Stimulated activated CD8-positive, alpha-beta memory T cell treated with anti-CD3 and anti-CD28 coated beads, Interleukin-4, amount 100 ng/mL, for 24 hours (primary cell): ENCODE measurements around the gene C20orf204.

ENCODE experiments used
- DNase-seq: peaks from one replicate; pipeline ENCODE4 v3.0.0-alpha.2; 2020; ENCODE audit warnings: low read depth

Gene C20orf204

GRCh38 chr20:64027981-64028685 lies 7.8 kb upstream of the C20orf204 start:
- DNase-seq = no peak

DNA sequence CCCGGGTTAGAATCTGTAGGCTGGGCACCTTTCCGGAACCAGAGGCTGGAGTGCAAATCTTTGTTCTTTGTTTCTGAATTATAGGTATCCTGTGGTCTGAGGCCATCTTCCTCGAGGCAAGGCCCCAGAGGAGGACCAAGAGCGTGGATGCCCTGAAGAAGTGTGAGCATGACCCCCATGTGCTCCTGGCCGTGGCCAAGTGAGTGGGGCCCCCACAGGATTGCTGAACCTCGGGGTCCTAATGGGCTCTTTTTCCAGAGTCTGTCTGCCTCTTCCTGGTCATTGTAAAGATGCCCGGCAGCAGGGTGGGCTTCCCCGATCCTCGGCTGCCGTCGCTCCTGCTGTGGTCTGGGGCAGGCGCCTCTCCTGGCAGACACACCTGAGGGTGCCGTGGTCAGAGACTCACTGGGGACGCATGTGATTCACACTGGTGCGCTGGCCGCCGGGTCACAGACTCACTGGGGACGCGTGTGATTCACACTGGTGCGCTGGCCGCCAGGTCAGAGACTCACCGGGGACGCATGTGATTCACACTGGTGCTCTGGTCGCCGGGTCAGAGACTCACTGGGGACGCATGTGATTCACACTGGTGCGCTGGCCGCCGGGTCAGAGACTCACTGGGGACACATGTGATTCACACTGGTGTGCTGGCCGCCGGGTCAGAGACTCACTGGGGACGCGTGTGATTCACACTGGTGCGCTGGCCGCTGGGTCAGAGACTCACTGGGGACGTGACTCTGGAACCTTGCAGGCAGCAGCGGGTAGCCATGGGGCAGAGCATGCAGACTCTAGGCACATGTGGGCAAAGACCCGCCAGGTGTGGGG lies 6.5 kb upstream of the C20orf204 start:
- no peak for DNase-seq

DNA sequence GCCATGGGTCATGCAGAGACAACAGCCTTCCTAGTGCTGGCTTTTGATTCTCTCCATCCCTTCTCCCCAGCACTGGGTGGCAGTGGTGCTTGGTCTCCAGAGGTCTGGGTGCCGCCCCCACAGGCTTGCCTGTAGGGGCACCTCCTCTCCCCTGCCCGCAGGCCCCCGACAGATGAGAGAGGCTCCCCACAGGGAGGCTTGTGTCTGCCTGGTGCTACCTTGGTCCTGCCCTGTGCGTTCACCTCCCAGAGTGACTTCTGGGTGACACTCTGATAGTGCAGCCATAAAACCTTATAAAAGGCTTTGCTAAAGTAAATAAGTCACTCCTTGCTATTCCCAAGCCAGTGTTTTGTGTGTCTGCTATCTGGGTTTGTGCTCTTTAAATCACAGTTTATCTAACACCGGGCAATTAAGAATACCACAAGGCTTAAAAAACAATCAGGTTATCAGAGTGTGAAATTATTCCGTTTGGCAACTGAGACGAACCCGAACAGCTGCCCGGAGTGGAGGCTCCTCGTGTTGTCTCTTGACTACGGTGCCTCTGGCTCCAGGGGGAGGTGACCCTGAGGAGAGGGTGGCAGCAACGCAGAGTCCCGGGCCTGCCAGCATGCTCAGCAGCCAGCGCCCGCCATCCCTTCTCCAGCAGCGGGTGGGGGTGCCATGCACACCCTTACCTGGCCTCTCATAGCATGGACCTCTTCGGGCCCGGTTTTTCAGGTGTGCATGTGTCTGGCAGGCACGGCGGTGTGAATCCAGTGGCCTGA lies 5.4 kb upstream of the C20orf204 start:
- DNase-seq = no peak

DNA sequence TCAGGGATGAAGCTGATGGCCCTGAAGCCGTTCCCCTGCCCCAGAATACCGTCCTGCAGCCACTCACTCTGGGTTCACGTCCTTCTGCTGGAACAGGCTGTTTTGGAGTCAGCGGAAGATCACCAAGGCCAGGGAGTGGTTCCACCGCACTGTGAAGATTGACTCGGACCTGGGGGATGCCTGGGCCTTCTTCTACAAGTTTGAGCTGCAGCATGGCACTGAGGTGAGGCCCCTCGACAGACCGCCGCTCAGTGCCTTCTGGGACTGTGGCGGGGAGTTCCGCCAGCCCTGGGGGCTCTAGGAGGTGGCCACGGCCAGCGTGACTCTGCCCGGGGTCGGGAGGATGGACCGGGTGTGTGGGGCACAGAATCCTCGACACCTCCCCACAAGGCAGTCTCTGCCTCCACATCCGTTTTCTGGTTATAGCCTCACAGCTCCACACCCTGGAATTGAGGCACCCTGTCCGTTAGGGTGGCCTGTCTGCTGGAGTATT lies 4.1 kb upstream of the C20orf204 start:
- no peak for DNase-seq

DNA sequence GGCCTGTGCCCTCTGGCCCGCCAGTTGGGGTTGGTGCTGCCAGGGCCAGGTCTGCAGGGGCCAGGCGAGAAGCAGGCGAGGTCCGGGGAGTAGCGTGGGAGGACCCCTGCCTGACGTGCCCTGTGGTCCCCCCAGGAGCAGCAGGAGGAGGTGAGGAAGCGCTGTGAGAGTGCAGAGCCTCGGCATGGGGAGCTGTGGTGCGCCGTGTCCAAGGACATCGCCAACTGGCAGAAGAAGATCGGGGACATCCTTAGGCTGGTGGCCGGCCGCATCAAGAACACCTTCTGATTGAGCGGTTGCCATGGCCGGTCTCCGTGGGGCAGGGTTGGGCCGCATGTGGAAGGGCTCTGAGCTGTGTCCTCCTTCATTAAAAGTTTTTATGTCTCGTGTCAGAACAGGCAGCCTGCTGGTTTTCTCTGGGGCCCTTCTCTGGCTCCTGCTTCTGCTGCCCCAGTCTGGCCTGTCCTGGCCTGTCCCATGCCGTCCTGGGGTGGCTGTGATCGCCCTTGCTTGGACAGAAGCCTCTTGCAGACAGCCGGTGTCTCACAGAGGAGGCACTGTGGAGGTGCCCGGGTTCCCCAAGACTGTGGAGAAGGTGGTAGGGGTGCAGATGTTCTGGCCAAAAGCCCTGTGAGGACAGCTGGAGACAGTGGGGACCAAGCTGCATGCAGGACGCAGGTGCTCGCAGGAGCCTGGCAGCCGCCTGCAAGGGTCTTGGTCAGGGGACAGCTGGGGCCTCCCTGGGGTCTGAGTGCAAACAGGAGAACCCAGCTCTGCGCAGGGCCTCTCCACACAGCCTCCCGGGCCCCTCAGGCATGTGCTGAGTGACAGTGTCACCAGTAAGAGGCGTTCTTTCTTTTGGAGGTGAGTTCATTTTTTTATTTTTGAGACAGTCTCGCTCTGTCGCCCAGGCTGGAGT lies 3.0 kb upstream of the C20orf204 start:
- DNase-seq = no peak

GRCh38 chr20:64033981-64034493 lies 1.9 kb upstream of the C20orf204 start:
- no peak for DNase-seq

DNA sequence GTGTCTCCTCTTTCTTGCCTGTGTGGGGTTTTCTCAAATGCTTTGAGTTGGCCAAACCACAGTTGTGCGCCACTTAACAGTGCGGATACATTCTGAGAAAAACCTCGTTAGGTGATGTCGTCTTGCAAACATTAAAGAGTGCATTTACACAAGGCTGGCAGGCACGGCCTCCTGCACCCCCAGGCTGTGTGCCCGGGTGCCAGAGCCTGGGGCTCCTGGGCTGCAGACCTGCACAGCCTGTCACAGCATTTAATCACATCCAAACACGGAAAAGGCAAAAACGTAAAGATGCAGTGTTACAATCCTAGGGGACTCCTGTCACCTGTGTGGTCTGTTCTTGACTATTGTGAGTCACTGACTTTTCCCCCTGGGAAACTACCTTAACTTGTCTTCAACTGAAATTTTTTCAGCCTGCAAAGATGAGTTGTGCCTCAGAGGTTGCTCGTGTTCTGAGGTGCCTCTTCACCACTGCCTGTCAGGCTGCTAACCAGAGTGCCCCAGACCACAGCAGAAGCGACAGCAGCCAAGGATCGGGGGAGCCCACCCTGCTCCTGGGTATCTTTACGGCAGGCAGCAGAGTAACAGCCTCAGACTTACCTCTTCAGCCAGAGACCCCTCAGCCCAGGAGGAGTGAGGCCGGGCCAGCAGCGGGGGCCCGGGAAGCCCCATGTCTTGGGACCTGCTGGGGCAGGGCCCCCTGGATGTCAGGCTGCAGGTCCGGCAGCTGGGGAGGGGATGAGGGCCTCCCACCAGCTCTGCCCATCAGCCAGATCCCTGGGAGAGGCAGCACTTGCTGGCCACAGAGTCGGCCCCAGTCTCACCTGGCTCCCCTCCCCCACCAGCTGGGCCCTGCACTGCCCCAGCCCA lies 683 bp upstream of the C20orf204 start:
- DNase-seq = no peak

DNA sequence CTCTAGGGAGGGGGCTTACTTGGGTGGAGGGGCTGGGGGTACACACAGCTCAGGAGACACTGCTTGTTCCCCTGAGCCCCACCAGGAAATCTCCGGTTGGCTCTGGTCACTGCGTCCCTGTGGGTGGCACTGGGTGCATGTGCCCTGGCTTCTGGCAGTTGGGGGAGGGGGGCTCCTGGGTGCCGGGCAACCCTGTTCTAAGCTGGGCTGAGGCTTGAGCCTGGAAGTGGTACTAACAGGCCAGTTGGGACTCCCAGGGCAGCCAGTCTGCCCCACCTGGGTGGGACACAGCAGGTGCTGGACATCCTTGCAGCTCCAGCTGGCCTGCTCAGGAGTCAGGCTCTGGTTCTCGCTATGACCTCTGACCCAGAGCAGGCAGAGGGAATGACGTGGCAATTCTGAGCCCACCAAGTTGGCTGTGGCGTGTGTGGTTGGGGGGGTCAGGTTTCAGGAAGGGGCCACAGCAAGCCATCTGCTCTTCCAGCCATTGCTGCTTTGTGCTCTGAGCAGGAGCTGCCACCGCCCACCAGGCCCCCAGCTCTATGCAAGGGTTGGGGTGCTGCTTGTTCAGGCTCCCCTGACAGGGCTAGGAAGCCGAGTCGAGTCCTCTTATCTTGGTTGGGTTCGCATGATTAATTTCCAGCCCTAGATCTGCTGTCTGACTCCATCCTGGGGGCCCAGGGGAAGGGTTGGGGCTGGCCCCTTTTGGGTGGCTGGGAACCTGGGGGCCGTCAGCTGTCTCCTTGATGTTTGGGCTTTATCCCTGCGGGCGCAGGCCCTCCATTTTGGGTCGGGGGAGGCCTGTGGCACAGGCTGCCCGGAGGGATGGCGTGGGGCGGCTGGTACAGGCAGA lies 590 bp downstream of the C20orf204 start:
- no peak for DNase-seq

GRCh38 chr20:64037199-64037497 lies 1.2 kb downstream of the C20orf204 start:
- DNase-seq = no peak

DNA sequence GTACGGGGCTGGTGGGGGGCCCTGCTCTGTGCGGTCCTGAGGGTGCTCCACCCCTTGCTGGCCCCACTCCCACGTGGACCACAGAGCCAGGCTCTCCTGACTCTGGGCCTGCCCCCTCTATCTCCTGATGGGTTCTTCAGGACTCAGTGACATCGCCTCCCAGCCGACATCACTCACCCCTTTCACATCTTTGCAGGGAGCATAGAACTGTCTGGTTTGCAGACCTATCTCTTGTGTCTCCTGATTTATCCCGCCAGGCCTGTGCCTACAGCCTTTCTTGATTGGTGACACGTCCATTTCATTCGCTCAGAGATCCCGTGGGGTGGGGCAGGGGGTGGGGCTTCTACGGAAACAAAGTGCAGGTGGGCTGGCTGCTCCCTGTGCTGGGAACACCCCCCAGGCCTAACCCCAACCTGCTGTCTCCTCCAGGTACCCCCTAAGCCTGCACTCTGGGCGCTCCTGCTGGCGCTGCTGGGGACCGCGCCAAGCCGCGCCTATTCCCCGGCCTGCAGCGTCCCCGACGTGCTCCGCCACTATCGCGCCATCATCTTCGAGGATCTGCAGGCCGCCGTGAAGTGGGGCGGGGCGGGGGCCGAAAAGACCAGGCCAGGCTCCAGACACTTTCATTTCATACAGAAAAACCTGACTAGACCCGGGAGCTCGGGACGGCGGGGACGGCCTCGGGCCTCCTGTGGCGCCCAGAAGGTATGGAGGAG lies 1.7 kb downstream of the C20orf204 start:
- no peak for DNase-seq

DNA sequence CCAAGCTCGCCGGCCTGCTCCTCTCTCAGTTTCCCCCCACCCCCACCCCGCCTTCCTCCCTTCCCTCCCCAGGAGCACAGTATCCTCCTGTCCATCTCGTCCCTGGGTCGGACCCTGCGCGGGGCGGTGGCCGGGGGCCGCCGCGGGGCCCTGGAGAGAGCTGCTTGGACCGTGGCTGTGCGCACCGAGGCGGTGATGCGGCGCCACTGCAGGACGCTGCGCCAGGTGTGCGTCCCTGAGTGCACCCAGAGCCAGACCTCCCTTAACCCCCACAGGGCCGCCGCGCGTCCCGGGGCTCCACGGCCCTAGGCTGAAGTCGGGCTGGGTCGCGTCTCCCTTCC lies 2.2 kb downstream of the C20orf204 start:
- DNase-seq = no peak

DNA sequence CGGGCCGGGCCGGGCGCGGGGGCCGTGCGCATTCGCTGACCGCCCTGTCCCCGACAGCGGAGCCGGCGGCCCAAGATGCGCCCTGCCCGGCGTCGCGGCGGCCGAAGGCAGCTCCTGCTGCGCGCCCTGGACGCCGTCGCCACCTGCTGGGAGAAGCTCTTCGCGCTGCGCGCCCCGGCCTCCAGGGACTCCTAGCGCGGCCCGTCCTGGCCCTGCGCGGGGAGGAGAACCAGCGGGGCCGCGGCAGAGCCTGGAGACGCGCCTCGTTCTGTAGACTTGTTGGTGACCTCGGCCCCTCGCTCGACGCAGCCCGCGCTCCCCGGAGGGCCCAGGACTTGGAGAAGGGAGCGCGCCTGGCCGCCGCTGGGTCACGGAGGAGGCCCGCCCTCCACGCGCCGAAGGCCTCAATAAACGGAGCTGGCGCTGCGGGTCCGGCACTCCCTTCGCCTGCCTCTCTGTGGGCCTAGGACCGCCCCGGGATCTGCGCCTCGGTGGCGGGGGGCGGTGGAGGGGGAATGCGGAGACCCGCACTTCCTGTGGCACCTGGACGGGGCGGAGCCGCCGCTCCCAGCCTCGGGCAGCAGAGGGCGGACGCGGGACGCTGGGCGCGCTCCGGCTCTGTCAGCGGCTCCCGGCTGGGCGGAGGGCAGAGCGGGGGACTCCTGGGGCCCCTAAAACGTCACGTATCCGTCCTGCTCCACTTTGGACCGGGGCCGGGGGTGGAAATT lies 2.7 kb downstream of the C20orf204 start:
- DNase-seq = peak; percentile 63

DNA sequence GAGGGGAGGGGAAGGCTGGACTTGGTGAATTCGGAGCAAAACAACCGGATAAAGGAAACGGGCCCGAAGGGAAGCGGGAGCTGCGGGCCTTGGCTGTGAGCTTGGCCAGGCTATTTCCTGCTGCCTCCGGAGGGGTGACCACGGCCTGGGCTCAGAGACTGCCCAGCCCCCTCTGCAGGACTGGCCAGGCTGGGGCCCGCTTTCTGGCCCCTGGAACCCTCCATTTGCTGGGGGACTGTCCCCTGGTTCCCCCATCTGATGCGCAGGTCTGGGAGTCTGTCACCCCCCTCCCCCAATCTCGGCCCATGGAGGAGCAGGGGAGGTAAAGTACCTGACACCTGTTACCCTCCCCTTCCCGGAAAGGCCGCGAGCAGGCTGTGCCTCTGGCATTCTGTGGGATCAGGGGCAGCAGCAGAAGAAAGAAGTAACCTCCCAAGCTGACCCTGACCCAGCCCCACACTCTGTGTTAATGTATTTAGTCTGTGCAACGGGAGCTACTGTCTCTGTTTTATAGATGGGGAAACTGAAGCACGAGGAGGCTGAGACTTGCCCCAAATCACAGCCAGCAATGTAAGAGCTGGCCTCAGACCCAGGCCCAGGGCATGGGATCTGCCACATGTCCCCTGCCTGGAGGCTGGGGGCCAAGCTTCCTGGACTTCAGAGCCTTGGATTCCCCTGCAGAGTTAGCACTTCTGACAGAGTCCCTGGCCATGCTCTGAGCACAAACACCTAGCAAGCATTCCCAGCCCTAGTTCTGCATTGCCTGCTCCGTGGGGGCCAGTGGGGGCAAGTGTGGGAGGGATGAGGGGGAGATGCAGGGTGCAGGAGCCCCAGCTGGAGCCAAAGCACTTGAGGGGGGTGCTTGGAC lies 3.5 kb downstream of the C20orf204 start:
- no peak for DNase-seq

DNA sequence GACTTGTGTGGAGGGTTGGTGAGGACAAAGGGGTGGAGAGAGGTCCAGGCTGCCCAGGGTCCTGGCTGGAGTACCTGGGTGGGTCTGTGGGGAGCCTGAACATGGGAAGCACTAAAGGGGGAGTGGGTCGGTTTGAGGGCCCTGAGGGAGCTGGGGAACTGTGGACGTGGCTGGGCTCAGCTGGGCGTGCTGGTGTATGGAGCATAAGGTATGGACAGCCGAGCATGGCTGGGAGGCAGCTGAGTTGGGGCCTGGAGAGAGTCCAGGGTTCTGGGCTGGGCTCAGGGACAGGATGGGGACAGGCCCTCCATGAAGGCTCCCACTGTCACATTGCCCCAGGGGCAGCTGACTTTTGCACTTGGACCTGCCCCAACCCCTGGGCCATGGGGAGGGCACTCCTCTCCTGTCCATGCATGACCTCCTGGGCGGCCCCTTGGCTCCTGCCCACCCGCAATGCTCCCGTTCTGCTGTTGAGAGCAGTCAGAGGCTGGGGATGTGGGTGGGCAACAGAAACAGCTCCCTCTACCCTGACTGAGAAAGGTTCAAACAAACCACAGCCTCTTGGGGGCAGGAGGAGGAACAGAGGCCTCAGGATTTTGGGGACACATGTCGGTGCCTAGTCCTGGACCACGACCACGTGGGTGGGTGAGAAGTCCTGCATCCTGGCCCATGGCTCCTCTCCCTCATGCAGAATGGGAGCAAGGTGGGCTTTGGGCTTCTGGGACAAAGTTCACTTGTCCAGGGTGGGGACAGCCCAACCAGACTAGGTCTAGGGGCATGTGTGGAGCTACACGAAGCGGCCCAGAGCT lies 4.5 kb downstream of the C20orf204 start:
- DNase-seq = no peak

DNA sequence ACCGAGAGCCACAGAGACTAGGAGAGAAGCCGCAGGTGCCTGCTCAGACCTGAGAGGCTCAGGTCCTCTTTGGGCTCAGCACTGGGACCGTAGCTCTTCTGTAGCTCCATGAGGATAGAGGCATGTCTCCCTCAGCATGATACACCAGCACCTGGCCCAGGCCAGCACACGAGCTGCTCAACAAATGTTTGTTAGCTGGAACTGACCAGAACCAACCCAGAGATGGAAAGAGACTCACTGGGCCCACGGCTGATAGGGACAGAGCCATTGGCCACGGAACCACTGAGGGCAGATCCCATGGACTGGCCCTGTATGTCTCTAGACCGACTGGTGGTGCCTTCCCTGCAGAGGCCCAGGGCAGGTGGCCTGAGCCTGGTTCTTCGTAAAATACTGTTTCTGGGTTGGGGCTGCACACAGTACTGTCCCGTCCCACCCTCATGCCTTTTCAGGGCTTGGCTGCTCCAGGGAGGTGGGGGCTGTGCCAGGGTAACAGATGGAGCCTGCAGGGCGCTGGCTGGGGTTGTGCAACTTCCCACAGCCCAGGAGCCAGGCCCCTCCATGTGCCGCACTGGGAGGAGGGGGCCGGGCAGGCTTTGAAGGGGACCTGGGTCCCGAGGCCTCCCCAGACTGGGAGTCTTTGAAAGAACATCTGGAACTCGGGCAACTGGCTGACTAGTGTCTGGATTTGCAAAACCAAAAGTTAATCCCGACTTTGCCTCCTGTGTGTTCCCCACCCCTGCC lies 5.2 kb downstream of the C20orf204 start:
- no peak for DNase-seq

GRCh38 chr20:64041781-64042053 lies 5.7 kb downstream of the C20orf204 start:
- no peak for DNase-seq
